Activated CD4-positive, alpha-beta T cell treated with anti-CD3 and anti-CD28 coated beads for 1 hour (primary cell): ENCODE data around the gene AHNAK.

Experiments used
- DNase-seq: peaks from one replicate; pipeline ENCODE4 v3.0.0-alpha.2; 2020

The AHNAK gene

GRCh38 chr11:62430425-62430824 is 116.2 kb downstream of the AHNAK start:
- no peak for DNase-seq

GRCh38 chr11:62428871-62429560 is 117.6 kb downstream of the AHNAK start:
- DNase-seq: no peak

- no peak for DNase-seq
Measured at GRCh38 chr11:62427630-62428233, 118.9 kb downstream of the AHNAK start.

GRCh38 chr11:62423012-62423411 is 123.6 kb downstream of the AHNAK start:
- no peak for DNase-seq

- DNase-seq: no peak
Measured at GRCh38 chr11:62421996-62422395, 124.6 kb downstream of the AHNAK start.

GRCh38 chr11:62420882-62421281 is 125.7 kb downstream of the AHNAK start:
- no peak for DNase-seq

- DNase-seq: no peak
Measured at GRCh38 chr11:62419943-62420342, 126.7 kb downstream of the AHNAK start.

GRCh38 chr11:62419314-62419929 is 127.2 kb downstream of the AHNAK start:
- no peak for DNase-seq

GRCh38 chr11:62418733-62419132 is 127.9 kb downstream of the AHNAK start, which contains the start of gene SCGB1A1:
Gene SCGB1A1 (plus strand): TSS chr11:62419033. CDS start chr11:62419096, 63 bp downstream.
- DNase-seq: no peak

GRCh38 chr11:62418136-62418535 is 128.5 kb downstream of the AHNAK start:
- DNase-seq: no peak

- DNase-seq: no peak
Measured at GRCh38 chr11:62416596-62416995, 130.0 kb downstream of the AHNAK start.

GRCh38 chr11:62413060-62413696 is 133.4 kb downstream of the AHNAK start:
- no peak for DNase-seq

GRCh38 chr11:62411524-62411923 is 135.1 kb downstream of the AHNAK start:
- no peak for DNase-seq

GRCh38 chr11:62410972-62411371 is 135.6 kb downstream of the AHNAK start:
- DNase-seq: no peak

- no peak for DNase-seq
Measured at GRCh38 chr11:62409831-62410230, 136.8 kb downstream of the AHNAK start.

GRCh38 chr11:62406034-62406433 is 140.6 kb downstream of the AHNAK start:
- no peak for DNase-seq

GRCh38 chr11:62404901-62405300 is 141.7 kb downstream of the AHNAK start:
- DNase-seq: no peak

- DNase-seq: no peak
Measured at GRCh38 chr11:62404435-62404834, 142.2 kb downstream of the AHNAK start.

GRCh38 chr11:62402960-62403730 is 143.5 kb downstream of the AHNAK start:
- no peak for DNase-seq

- peak; percentile 19 for DNase-seq
Measured at GRCh38 chr11:62402226-62402959, 144.2 kb downstream of the AHNAK start.

GRCh38 chr11:62401811-62402210 is 144.8 kb downstream of the AHNAK start:
- DNase-seq: no peak

- DNase-seq: no peak
Measured at GRCh38 chr11:62401356-62401755, 145.2 kb downstream of the AHNAK start.
